Measurements from ENCODE around the gene MS4A12. TPM values are rescaled to one million over a fixed set of nuclear protein-coding genes. Genes with fewer than 3 reads are reported as not detected.

Gene MS4A12
- total RNA-seq (2022; extraction: Qiagen RNA extraction; ENCODE audit: low read depth), result not detected in 5 replicates

GRCh38 chr11:60492488-60493009 lies at the start of gene MS4A12:
TSS of gene MS4A12 (plus strand) at chr11:60492778. CDS start at chr11:60497319, 4,541 bp downstream.

GRCh38 chr11:60455531-60456042 lies 37.0 kb upstream of the MS4A12 start, which contains the start of gene MS4A1:
TSS of gene MS4A1 (plus strand) at chr11:60455847. CDS start at chr11:60462375, 6,528 bp downstream.

GRCh38 chr11:60515144-60515855 lies 22.7 kb downstream of the MS4A12 start, which contains the start of gene MS4A13:
TSS of gene MS4A13 (plus strand) at chr11:60515392. CDS start at chr11:60518084, 2,692 bp downstream.

Other genes with a start within 250 kb of the MS4A12 start
- gene MS4A4E, start 249.6 kb upstream of the MS4A12 start, total RNA-seq (2022; extraction: Qiagen RNA extraction; ENCODE audit: low read depth), result not detected in 5 replicates
- not detected in 5 replicates for gene MS4A4A, start 212.1 kb upstream of the MS4A12 start, total RNA-seq (2022; extraction: Qiagen RNA extraction; ENCODE audit: low read depth)
- gene MS4A6E, start 165.5 kb upstream of the MS4A12 start, total RNA-seq (2022; extraction: Qiagen RNA extraction; ENCODE audit: low read depth), result not detected in 5 replicates
- gene MS4A7, start 114.2 kb upstream of the MS4A12 start, total RNA-seq (2022; extraction: Qiagen RNA extraction; ENCODE audit: low read depth), result not detected in 5 replicates
- not detected in 5 replicates for gene MS4A14, start 96.3 kb upstream of the MS4A12 start, total RNA-seq (2022; extraction: Qiagen RNA extraction; ENCODE audit: low read depth)
- gene MS4A5, start 63.2 kb upstream of the MS4A12 start, total RNA-seq (2022; extraction: Qiagen RNA extraction; ENCODE audit: low read depth), result not detected in 5 replicates
- gene MS4A1, start 36.9 kb upstream of the MS4A12 start, total RNA-seq (2022; extraction: Qiagen RNA extraction; ENCODE audit: low read depth), result not detected in 5 replicates
- not detected in 5 replicates for gene MS4A13, start 22.6 kb downstream of the MS4A12 start, total RNA-seq (2022; extraction: Qiagen RNA extraction; ENCODE audit: low read depth)
- gene MS4A8, start 206.8 kb downstream of the MS4A12 start, total RNA-seq (2022; extraction: Qiagen RNA extraction; ENCODE audit: low read depth), result not detected in 5 replicates
- not detected in 5 replicates for gene MS4A18, start 231.9 kb downstream of the MS4A12 start, total RNA-seq (2022; extraction: Qiagen RNA extraction; ENCODE audit: low read depth)

Data from A549 treated with CpdA at 1 μM for 4 hours (cell line).